CD14-positive monocyte (primary cell): ENCODE measurements around the gene LGALS16. TPM values are rescaled to one million over a fixed set of nuclear protein-coding genes. Genes with fewer than 3 reads are reported as not detected.

ENCODE experiments used
- DNase-seq, 3 donors: peaks; one replicate each; pipeline ENCODE4 v3.0.0-alpha.2; 2011 to 2022
- H2AFZ ChIP-seq: 2 replicates; pipeline ENCODE4 v1.6.0; 2012; ENCODE audit warnings: mild to moderate bottlenecking, low read depth, low read length, inconsistent platforms; ENCODE audit not compliant: insufficient read depth, poor library complexity, severe bottlenecking
- H3K27ac ChIP-seq, 2 donors: 1 replicate in 1 of 2; 2 replicates in 1 of 2; pipeline ENCODE4 v1.5.1; 2012 to 2013; ENCODE audit warnings: low read length in 2 of 2, control low read depth in 1 of 2, inconsistent platforms in 1 of 2, low read depth in 1 of 2, mild to moderate bottlenecking in 1 of 2
- H3K27me3 ChIP-seq, 2 donors: one replicate each; pipeline versions ENCODE4 v1.6.0 to v1.6.1; 2011 to 2013; ENCODE audit warnings: low read length in 2 of 2; ENCODE audit not compliant: control insufficient read depth in 2 of 2, insufficient read depth in 2 of 2
- H3K36me3 ChIP-seq, 2 donors: replicated peaks in 1 of 2; 1 replicate in 1 of 2; 2 replicates in 1 of 2; pipeline versions ENCODE4 v1.5.1 to v1.6.1; 2012 to 2013; ENCODE audit warnings: low read length in 2 of 2, control low read depth in 1 of 2, inconsistent platforms in 1 of 2, mild to moderate bottlenecking in 1 of 2; ENCODE audit not compliant: insufficient read depth in 2 of 2, control insufficient read depth in 1 of 2
- H3K4me1 ChIP-seq, 2 donors: 1 replicate in 1 of 2; 2 replicates in 1 of 2; pipeline versions ENCODE4 v1.5.1 to v1.6.1; 2012 to 2013; ENCODE audit warnings: low read length in 2 of 2, control low read depth in 1 of 2, inconsistent platforms in 1 of 2, mild to moderate bottlenecking in 1 of 2, moderate library complexity in 1 of 2; ENCODE audit not compliant: insufficient read depth in 2 of 2, control insufficient read depth in 1 of 2
- H3K4me2 ChIP-seq: replicated peaks from 2 replicates; pipeline ENCODE3; 2012; ENCODE audit warnings: low read length, moderate library complexity, mild to moderate bottlenecking; ENCODE audit not compliant: poor library complexity, severe bottlenecking; ENCODE audit errors: extremely low read depth
- H3K4me3 ChIP-seq, 3 experiments: fragments of 200-600 bp in 1 of 3; sonication (generic) in 1 of 3; replicated peaks in 1 of 3; 1 replicate in 2 of 3; 2 replicates in 1 of 3; pipeline ENCODE4 v1.5.1; 2011 to 2013; ENCODE audit warnings: low read length in 3 of 3, mild to moderate bottlenecking in 3 of 3, control low read depth in 2 of 3, low read depth in 2 of 3, inconsistent platforms in 1 of 3, moderate library complexity in 1 of 3
- H3K79me2 ChIP-seq: 2 replicates; pipeline ENCODE4 v1.6.0; 2012; ENCODE audit warnings: mild to moderate bottlenecking, control low read depth, inconsistent platforms, low read length, moderate library complexity; ENCODE audit not compliant: insufficient read depth
- H3K9ac ChIP-seq: 2 replicates; pipeline ENCODE4 v1.6.0; 2017; ENCODE audit warnings: low read length, mild to moderate bottlenecking; ENCODE audit not compliant: insufficient read depth, poor library complexity, severe bottlenecking
- H3K9me3 ChIP-seq, 2 donors: replicated peaks in 1 of 2; 1 replicate in 1 of 2; 2 replicates in 1 of 2; pipeline versions ENCODE4 v1.5.1 to v1.6.1; 2012 to 2013; ENCODE audit warnings: low read length in 2 of 2, control low read depth in 1 of 2; ENCODE audit not compliant: control insufficient read depth in 1 of 2, insufficient read depth in 1 of 2
- H4K20me1 ChIP-seq: 2 replicates; pipeline ENCODE4 v1.6.0; 2012; ENCODE audit warnings: mild to moderate bottlenecking, low read length, control low read depth, moderate library complexity; ENCODE audit not compliant: insufficient read depth
- H3K27ac Mint-ChIP-seq, 7 donors: one replicate each; pipeline ENCODE4 v1.8.0; 2020; ENCODE audit warnings: mild to moderate bottlenecking in 7 of 7, mixed read lengths in 7 of 7, moderate library complexity in 6 of 7, inconsistent platforms in 2 of 7
- H3K27me3 Mint-ChIP-seq, 3 donors: one replicate each; pipeline ENCODE4 v1.8.0; 2021 to 2022; ENCODE audit warnings: low read depth in 3 of 3, mild to moderate bottlenecking in 3 of 3, mixed read lengths in 3 of 3, moderate library complexity in 3 of 3, inconsistent platforms in 1 of 3
- H3K36me3 Mint-ChIP-seq, 2 donors: one replicate each; pipeline ENCODE4 v1.8.0; 2020; ENCODE audit warnings: mixed read lengths in 2 of 2, inconsistent platforms in 1 of 2, mild to moderate bottlenecking in 1 of 2
- H3K4me1 Mint-ChIP-seq: one replicate; pipeline ENCODE4 v1.8.0; 2020; ENCODE audit warnings: mild to moderate bottlenecking, mixed read lengths
- H3K4me3 Mint-ChIP-seq, 2 donors: one replicate each; pipeline ENCODE4 v1.8.0; 2020; ENCODE audit warnings: mild to moderate bottlenecking in 2 of 2, mixed read lengths in 2 of 2, moderate library complexity in 1 of 2
- H3K9me3 Mint-ChIP-seq, 7 donors: one replicate each; pipeline ENCODE4 v1.8.0; 2020 to 2022; ENCODE audit warnings: mixed read lengths in 7 of 7, mild to moderate bottlenecking in 6 of 7, moderate library complexity in 6 of 7, inconsistent platforms in 2 of 7
- CTCF ChIP-seq: fragments of 200-600 bp; IDR thresholded peaks from one replicate; pipeline ENCODE4 v1.8.0; 2022; ENCODE audit warnings: antibody characterized with exemption, mild to moderate bottlenecking
- WGBS: methylation state at CpG from one replicate; pipeline ENCODE4 v1.1.5; 2013; ENCODE audit warnings: missing lambda C conversion rate; ENCODE audit not compliant: insufficient coverage; 5-methylcytosine and 5-hydroxymethylcytosine counted together
- intact Hi-C, 2 donors: fragments of 100-400 bp; cut with micrococcal nuclease; formaldehyde crosslinking; loops; one replicate each; pipeline versions ENCODE4 v1.15.0 to v1.15.1; 2023
- polyA plus RNA-seq, 3 donors: library from polyadenylated mRNA; depleted of rRNA in 1 of 3; unstranded in 2 of 3; stranded (reverse) in 1 of 3; fragments of 300-500 nt in 2 of 3; fragments of >200 nt in 1 of 3; fragmentation: Illumina TruSeq in 2 of 3; gene quantifications; 1 replicate in 2 of 3; 2 replicates in 1 of 3; pipeline ENCODE4 v1.2.3, GENCODE V29; 2012 to 2021
- small RNA-seq: library from RNA; depleted of rRNA; stranded (forward); fragments of <200 nt; gene quantifications from one replicate; pipeline ENCODE3, GENCODE V24; 2012; ENCODE audit warnings: low read depth; ENCODE audit not compliant: insufficient read length

Gene LGALS16
- polyA plus RNA-seq, 3 donors: not detected

DNA sequence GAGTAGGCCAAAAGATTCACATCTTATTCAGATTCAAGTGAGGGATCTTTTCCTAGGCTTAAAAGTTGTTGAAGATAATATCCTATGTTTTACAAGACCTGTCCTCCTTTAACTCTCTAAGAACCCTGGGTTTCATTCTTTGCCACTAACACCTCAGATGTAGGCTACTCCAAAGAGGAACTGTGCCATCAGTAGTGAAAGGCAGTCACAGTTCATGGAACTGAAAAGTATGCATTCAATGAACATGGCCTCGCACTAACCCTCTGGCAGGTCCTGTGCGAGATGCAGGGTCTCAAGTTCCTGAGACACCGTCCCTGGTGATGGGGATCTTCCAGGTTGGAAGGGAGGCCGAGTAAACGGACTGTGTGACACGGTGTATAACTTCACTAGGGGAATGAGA, 52.9 kb downstream of the LGALS16 start:
- DNase-seq: no peak
- WGBS: 89% methylated on average over 6 of the region's 6 CpGs
- Mint-ChIP-seq H3K27ac (peak overlapping the region in 1 of 7 donors; percentile 20), H3K9me3 (peaks cover 0 to 3% (median 0%) of the 10 kb centered on the region in 7 donors), H3K27me3 (peaks cover 2 to 7% (median 3%) of the 10 kb centered on the region in 3 donors), H3K36me3 (no peaks in the 10 kb centered on the region), H3K4me1 (peaks cover 2% of the 10 kb centered on the region), H3K4me3 (no peak overlapping the region)
- no peak for TF ChIP-seq CTCF
- Histone ChIP-seq H3K4me3 (no peak overlapping the region), H3K9me3 (no peaks in the 10 kb centered on the region), H3K36me3 (no peaks in the 10 kb centered on the region), H3K27ac (no peak overlapping the region), H3K79me2 (no peaks in the 10 kb centered on the region), H3K4me1 (no peaks in the 10 kb centered on the region), H3K4me2 (no peak overlapping the region), H3K9ac (no peak overlapping the region), H3K27me3 (no peaks in the 10 kb centered on the region), H4K20me1 (no peaks in the 10 kb centered on the region), H2AFZ (no peak overlapping the region)
- intact Hi-C loops: no loop called here

- no peaks in the 10 kb centered on the region for H3K27me3 ChIP-seq
- H3K27ac ChIP-seq: no peak overlapping the region
- 93% methylated on average over 4 of the region's 5 CpGs for WGBS
- no peaks in the 10 kb centered on the region for H3K36me3 ChIP-seq
- Mint-ChIP-seq H3K4me1 (peaks cover 2% of the 10 kb centered on the region), H3K36me3 (no peaks in the 10 kb centered on the region), H3K9me3 (peaks cover 0 to 5% (median 1%) of the 10 kb centered on the region in 7 donors), H3K27me3 (peaks cover 2 to 7% (median 3%) of the 10 kb centered on the region in 3 donors), H3K27ac (peak overlapping the region in 1 of 7 donors; percentile 20), H3K4me3 (no peak overlapping the region)
- H3K4me2 ChIP-seq: no peak overlapping the region
- intact Hi-C loops: no loop called here
- H3K4me3 ChIP-seq: no peak overlapping the region
- no peak overlapping the region for H3K9ac ChIP-seq
- no peaks in the 10 kb centered on the region for H4K20me1 ChIP-seq
- H2AFZ ChIP-seq: no peak overlapping the region
- no peak for DNase-seq
- H3K9me3 ChIP-seq: no peaks in the 10 kb centered on the region
- no peaks in the 10 kb centered on the region for H3K4me1 ChIP-seq
- no peaks in the 10 kb centered on the region for H3K79me2 ChIP-seq
- TF ChIP-seq CTCF: no peak
Measured at GRCh38 chr19:39709026-39709872, 53.5 kb downstream of the LGALS16 start.

Small RNAs within 50 kb of the gene (small RNA-seq; reads per million reads assigned to genes)
- gene AC005176.2 (not detected), gene RPS29P27 (not detected), gene RPS29P30 (not detected)

Other genes starting within 250 kb of the LGALS16 start
- 1,000 to 10,000 TPM in 1 of 3 donors, 100 to 1,000 TPM in 2; 473 to 2,084 (median 632) TPM for gene ZFP36, start 249.1 kb upstream of the LGALS16 start, polyA plus RNA-seq
- gene PLEKHG2, start 243.2 kb upstream of the LGALS16 start, polyA plus RNA-seq: 100 to 1,000 TPM in 1 of 3 donors, 1 to 10 TPM in 1, under 1 TPM in 1; 0.73 to 202 (median 1.2) TPM
- gene RPS16, start 220.0 kb upstream of the LGALS16 start, polyA plus RNA-seq: 1,000 to 10,000 TPM in 2 of 3 donors, 100 to 1,000 TPM in 1; 689 to 2,619 (median 1,038) TPM
- 10 to 100 TPM; 43.6 to 83.2 (median 50.7) TPM for gene SUPT5H, start 210.3 kb upstream of the LGALS16 start, polyA plus RNA-seq
- 10 to 100 TPM; 22.0 to 54.6 (median 43.8) TPM for gene TIMM50, start 175.1 kb upstream of the LGALS16 start, polyA plus RNA-seq
- gene DLL3, start 157.0 kb upstream of the LGALS16 start, polyA plus RNA-seq: not detected
- not detected for gene SELENOV, start 140.8 kb upstream of the LGALS16 start, polyA plus RNA-seq
- 1 to 10 TPM; 1.2 to 2.6 (median 2.4) TPM for gene EID2B, start 123.1 kb upstream of the LGALS16 start, polyA plus RNA-seq
- gene EID2, start 115.8 kb upstream of the LGALS16 start, polyA plus RNA-seq: 10 to 100 TPM in 2 of 3 donors, 1 to 10 TPM in 1; 5.8 to 20.4 (median 12.5) TPM
- gene LGALS13, start 53.4 kb upstream of the LGALS16 start, polyA plus RNA-seq: not detected
- not detected for gene LGALS14, start 48.6 kb downstream of the LGALS16 start, polyA plus RNA-seq
- gene CLC, start 82.1 kb downstream of the LGALS16 start, polyA plus RNA-seq: 1 to 10 TPM in 1 of 3 donors, under 1 TPM in 1, not detected in 1; 0.82 to 1.9 TPM
- not detected for gene LEUTX, start 122.9 kb downstream of the LGALS16 start, polyA plus RNA-seq
- gene DYRK1B, start 178.2 kb downstream of the LGALS16 start, polyA plus RNA-seq: 10 to 100 TPM in 1 of 3 donors, 1 to 10 TPM in 2; 4.2 to 13.6 (median 6.5) TPM
- gene FBL, start 190.5 kb downstream of the LGALS16 start, polyA plus RNA-seq: 100 to 1,000 TPM in 1 of 3 donors, 10 to 100 TPM in 2; 57.1 to 157 (median 60.3) TPM